ENCODE data around the gene ERLEC1. TPM values are rescaled to one million over a fixed set of nuclear protein-coding genes. Genes with fewer than 3 reads are reported as not detected.
"Not testable (repeated sequence)": the region's sequence is repeated elsewhere in the genome, so short reads cannot be mapped to it uniquely, and the experiment has no call there.

The ERLEC1 gene
- total RNA-seq: 10 to 100 TPM; 16.7 to 18.5 TPM

DNA sequence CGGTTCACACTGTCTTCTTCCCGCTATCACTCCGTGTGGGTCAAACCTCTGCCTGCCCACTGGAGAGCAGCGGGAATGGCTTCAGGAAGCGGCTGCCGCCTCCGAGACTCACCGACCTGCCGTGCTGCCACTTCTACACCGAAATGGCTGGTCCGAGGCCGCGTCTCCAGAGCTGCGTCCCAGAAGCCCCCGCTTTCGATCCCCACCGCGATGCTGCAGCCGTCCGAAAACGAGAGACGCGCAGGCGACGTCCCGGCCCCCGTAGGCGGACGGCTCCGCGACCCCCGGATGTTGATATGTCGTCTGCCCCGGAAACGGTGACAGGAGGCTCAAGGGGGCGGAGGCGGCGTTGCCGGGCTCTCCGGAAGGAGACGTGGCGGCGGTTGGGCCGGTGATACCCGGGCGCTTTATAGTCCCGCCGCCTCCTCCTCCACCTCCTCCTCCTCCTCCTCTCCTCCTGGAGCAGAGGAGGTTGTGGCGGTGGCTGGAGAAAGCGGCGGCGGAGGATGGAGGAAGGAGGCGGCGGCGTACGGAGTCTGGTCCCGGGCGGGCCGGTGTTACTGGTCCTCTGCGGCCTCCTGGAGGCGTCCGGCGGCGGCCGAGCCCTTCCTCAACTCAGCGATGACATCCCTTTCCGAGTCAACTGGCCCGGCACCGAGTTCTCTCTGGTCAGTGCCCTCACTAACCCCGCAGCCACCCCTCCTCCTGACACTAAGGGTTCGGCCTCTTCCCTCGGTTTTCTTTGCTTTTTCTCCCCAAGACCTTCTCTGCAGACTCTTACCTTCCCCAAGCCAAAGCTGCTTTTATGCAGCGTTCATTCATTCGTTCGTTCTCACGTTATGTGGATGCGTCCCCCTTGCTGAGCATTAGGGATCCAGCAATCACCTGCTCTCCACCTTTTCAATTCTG lies at the start of gene ERLEC1, which contains the start of gene ASB3:
Gene ERLEC1, plus strand, starts transcription at position 340 of the 909 bp plus-strand sequence. Its CDS starts 167 bp downstream, at position 507.
Gene ASB3, minus strand, starts transcription at position 249 of the 909 bp plus-strand sequence. CDS start 21,381 bp downstream, outside the sequence.
- Mint-ChIP-seq H3K27ac (peak within 1 kb of the TSS; percentile 89), H3K4me1 (ENCODE audit: low read depth) (peaks cover 50% of the 10 kb centered on the region), H3K27me3 (ENCODE audit: low read depth) (no peaks in the 10 kb centered on the region), H3K9me3 (no peaks in the 10 kb centered on the region), H3K36me3 (ENCODE audit: low read depth) (peaks cover 3% of the 10 kb centered on the region), H3K4me3 (peak within 1 kb of the TSS; percentile 95)
- intact Hi-C loops (cut with micrococcal nuclease): loop anchor here (1.0 to 10.0 kb wide), 13 partner anchors 20 to 1828 kb away; partner anchors contain the start of genes ACYP2, CHAC2, EML6 and PPP4R3B
- peak; percentile 90 for DNase-seq
- CTCF ChIA-PET: no interaction called here

GRCh38 chr2:53737091-53737490 lies 49.8 kb upstream of the ERLEC1 start:
- H3K27ac Mint-ChIP-seq: no peak overlapping the region
- intact Hi-C loops (cut with micrococcal nuclease): no loop called here
- DNase-seq: no peak
- H3K9me3 Mint-ChIP-seq: no peaks in the 10 kb centered on the region
- no peaks in the 10 kb centered on the region for H3K27me3 Mint-ChIP-seq (ENCODE audit: low read depth)
- H3K4me1 Mint-ChIP-seq (ENCODE audit: low read depth): peaks cover 3% of the 10 kb centered on the region
- CTCF ChIA-PET: no interaction called here
- peaks cover 10% of the 10 kb centered on the region for H3K36me3 Mint-ChIP-seq (ENCODE audit: low read depth)
- no peak overlapping the region for H3K4me3 Mint-ChIP-seq

GRCh38 chr2:53739032-53739431 lies 47.8 kb upstream of the ERLEC1 start:
- CTCF ChIA-PET: interaction anchor here (0.6 kb wide), 1 partner anchor 55 kb away, joined by 3 read pairs; no protein-coding TSS in a partner anchor
- H3K4me1 Mint-ChIP-seq (ENCODE audit: low read depth): peaks cover 8% of the 10 kb centered on the region
- no peak overlapping the region for H3K4me3 Mint-ChIP-seq
- no peaks in the 10 kb centered on the region for H3K9me3 Mint-ChIP-seq
- H3K27me3 Mint-ChIP-seq (ENCODE audit: low read depth): no peaks in the 10 kb centered on the region
- H3K27ac Mint-ChIP-seq: no peak overlapping the region
- intact Hi-C loops (cut with micrococcal nuclease): no loop called here
- peaks cover 15% of the 10 kb centered on the region for H3K36me3 Mint-ChIP-seq (ENCODE audit: low read depth)
- DNase-seq: no peak

- H3K27me3 Mint-ChIP-seq (ENCODE audit: low read depth): no peaks in the 10 kb centered on the region
- H3K4me1 Mint-ChIP-seq (ENCODE audit: low read depth): peaks cover 8% of the 10 kb centered on the region
- CTCF ChIA-PET: no interaction called here
- H3K9me3 Mint-ChIP-seq: no peaks in the 10 kb centered on the region
- H3K4me3 Mint-ChIP-seq: no peak overlapping the region
- peaks cover 8% of the 10 kb centered on the region for H3K36me3 Mint-ChIP-seq (ENCODE audit: low read depth)
- no peak overlapping the region for H3K27ac Mint-ChIP-seq
- no peak for DNase-seq
- intact Hi-C loops (cut with micrococcal nuclease): no loop called here
Measured at GRCh38 chr2:53740170-53740569, 46.7 kb upstream of the ERLEC1 start.

DNA sequence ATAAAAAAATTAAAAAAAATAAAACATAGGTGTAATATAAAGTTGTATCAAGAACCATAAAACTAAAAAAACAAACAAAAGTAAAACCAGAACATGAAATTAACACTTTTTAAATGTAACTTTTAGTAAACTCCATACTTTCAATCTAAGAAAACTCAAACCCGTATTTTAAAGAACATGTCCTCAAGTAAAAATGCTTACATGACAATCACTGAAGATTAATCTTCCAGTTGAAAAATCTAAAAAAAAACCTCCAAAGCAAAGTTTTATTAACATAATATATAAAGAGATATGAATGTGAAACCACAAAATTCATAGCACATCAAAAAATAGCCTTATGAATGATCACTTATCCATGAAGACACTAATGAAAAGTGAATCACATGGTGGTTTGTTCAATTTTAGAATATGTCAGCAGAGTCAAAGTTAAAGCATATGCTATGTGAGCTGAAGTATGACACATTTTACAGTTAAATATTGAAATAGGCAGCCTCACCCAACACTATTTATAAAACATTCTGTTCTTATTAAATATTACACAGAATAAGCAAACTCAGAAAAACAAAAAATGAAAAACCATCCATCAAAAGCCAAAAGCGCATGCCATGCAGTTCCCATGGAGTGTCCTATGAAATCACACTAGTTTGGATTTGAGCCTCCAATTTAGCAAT lies 42.3 kb upstream of the ERLEC1 start:
- Mint-ChIP-seq H3K4me1 (ENCODE audit: low read depth) (peaks cover 8% of the 10 kb centered on the region), H3K9me3 (no peaks in the 10 kb centered on the region), H3K27me3 (ENCODE audit: low read depth) (no peaks in the 10 kb centered on the region), H3K36me3 (ENCODE audit: low read depth) (peaks cover 20% of the 10 kb centered on the region), H3K4me3 (no peak overlapping the region), H3K27ac (no peak overlapping the region)
- no peak for DNase-seq
- intact Hi-C loops (cut with micrococcal nuclease): no loop called here
- CTCF ChIA-PET: interaction anchor here (0.9 kb wide), 1 partner anchor 24 kb away, joined by 3 read pairs; the partner anchor contains the start of gene CHAC2

GRCh38 chr2:53750041-53750768 lies 36.6 kb upstream of the ERLEC1 start:
- H3K36me3 Mint-ChIP-seq (ENCODE audit: low read depth): peaks cover 17% of the 10 kb centered on the region
- H3K9me3 Mint-ChIP-seq: no peaks in the 10 kb centered on the region
- no peak overlapping the region for H3K27ac Mint-ChIP-seq
- CTCF ChIA-PET: no interaction called here
- intact Hi-C loops (cut with micrococcal nuclease): loop anchor here (5.0 kb wide), 1 partner anchor 348 kb away; no protein-coding TSS in a partner anchor
- H3K4me3 Mint-ChIP-seq: no peak overlapping the region
- H3K4me1 Mint-ChIP-seq (ENCODE audit: low read depth): peaks cover 21% of the 10 kb centered on the region
- H3K27me3 Mint-ChIP-seq (ENCODE audit: low read depth): no peaks in the 10 kb centered on the region
- DNase-seq: no peak

GRCh38 chr2:53751728-53752127 lies 35.1 kb upstream of the ERLEC1 start:
- Mint-ChIP-seq H3K9me3 (no peaks in the 10 kb centered on the region), H3K4me3 (no peak overlapping the region), H3K27me3 (ENCODE audit: low read depth) (no peaks in the 10 kb centered on the region), H3K4me1 (ENCODE audit: low read depth) (peaks cover 21% of the 10 kb centered on the region), H3K27ac (no peak overlapping the region), H3K36me3 (ENCODE audit: low read depth) (peaks cover 25% of the 10 kb centered on the region)
- CTCF ChIA-PET: interaction anchor here (0.7 kb wide), 1 partner anchor 736 kb away, joined by 3 read pairs; no protein-coding TSS in a partner anchor
- intact Hi-C loops (cut with micrococcal nuclease): loop anchor here (1.0 to 5.0 kb wide), 3 partner anchors 16 to 349 kb away; partner anchors contain the start of genes CHAC2 and ERLEC1
- DNase-seq: no peak

GRCh38 chr2:53752385-53752784 lies 34.5 kb upstream of the ERLEC1 start:
- peaks cover 21% of the 10 kb centered on the region for H3K4me1 Mint-ChIP-seq (ENCODE audit: low read depth)
- peaks cover 29% of the 10 kb centered on the region for H3K36me3 Mint-ChIP-seq (ENCODE audit: low read depth)
- intact Hi-C loops (cut with micrococcal nuclease): loop anchor here (1.0 to 5.0 kb wide), 2 partner anchors 15 to 350 kb away; partner anchors contain the start of gene CHAC2
- no peaks in the 10 kb centered on the region for H3K9me3 Mint-ChIP-seq
- CTCF ChIA-PET: no interaction called here
- no peaks in the 10 kb centered on the region for H3K27me3 Mint-ChIP-seq (ENCODE audit: low read depth)
- no peak overlapping the region for H3K27ac Mint-ChIP-seq
- H3K4me3 Mint-ChIP-seq: no peak overlapping the region
- DNase-seq: no peak

- intact Hi-C loops (cut with micrococcal nuclease): loop anchor here (5.0 kb wide), 1 partner anchor 351 kb away; no protein-coding TSS in a partner anchor
- no peak for DNase-seq
- Mint-ChIP-seq H3K27ac (no peak overlapping the region), H3K36me3 (ENCODE audit: low read depth) (peaks cover 30% of the 10 kb centered on the region), H3K4me3 (no peak overlapping the region), H3K4me1 (ENCODE audit: low read depth) (peaks cover 21% of the 10 kb centered on the region), H3K27me3 (ENCODE audit: low read depth) (no peaks in the 10 kb centered on the region), H3K9me3 (no peaks in the 10 kb centered on the region)
- CTCF ChIA-PET: no interaction called here
Measured at GRCh38 chr2:53753041-53753440, 33.8 kb upstream of the ERLEC1 start.

GRCh38 chr2:53755121-53755520 lies 31.7 kb upstream of the ERLEC1 start:
- H3K4me1 Mint-ChIP-seq (ENCODE audit: low read depth): peaks cover 21% of the 10 kb centered on the region
- H3K4me3 Mint-ChIP-seq: no peak overlapping the region
- H3K27ac Mint-ChIP-seq: no peak overlapping the region
- intact Hi-C loops (cut with micrococcal nuclease): no loop called here
- no peaks in the 10 kb centered on the region for H3K9me3 Mint-ChIP-seq
- peaks cover 19% of the 10 kb centered on the region for H3K36me3 Mint-ChIP-seq (ENCODE audit: low read depth)
- no peaks in the 10 kb centered on the region for H3K27me3 Mint-ChIP-seq (ENCODE audit: low read depth)
- CTCF ChIA-PET: no interaction called here
- DNase-seq: no peak

- peaks cover 21% of the 10 kb centered on the region for H3K36me3 Mint-ChIP-seq (ENCODE audit: low read depth)
- no peak for DNase-seq
- no peak overlapping the region for H3K4me3 Mint-ChIP-seq
- H3K27ac Mint-ChIP-seq: no peak overlapping the region
- peaks cover 14% of the 10 kb centered on the region for H3K4me1 Mint-ChIP-seq (ENCODE audit: low read depth)
- CTCF ChIA-PET: no interaction called here
- no peaks in the 10 kb centered on the region for H3K9me3 Mint-ChIP-seq
- H3K27me3 Mint-ChIP-seq (ENCODE audit: low read depth): no peaks in the 10 kb centered on the region
- intact Hi-C loops (cut with micrococcal nuclease): no loop called here
Measured at GRCh38 chr2:53756644-53757043, 30.2 kb upstream of the ERLEC1 start.

GRCh38 chr2:53757206-53757605 lies 29.6 kb upstream of the ERLEC1 start:
- Mint-ChIP-seq H3K4me1 (ENCODE audit: low read depth) (peaks cover 10% of the 10 kb centered on the region), H3K36me3 (ENCODE audit: low read depth) (peaks cover 25% of the 10 kb centered on the region)
- DNase-seq; H3K27ac Mint-ChIP-seq; H3K27me3 Mint-ChIP-seq (ENCODE audit: low read depth); H3K9me3 Mint-ChIP-seq; intact Hi-C loops (cut with micrococcal nuclease); H3K4me3 Mint-ChIP-seq; CTCF ChIA-PET: not testable (repeated sequence)
